ENCODE measurements around the gene EDAR. TPM values are rescaled to one million over a fixed set of nuclear protein-coding genes. Genes with fewer than 3 reads are reported as not detected.

EDAR gene
- polyA plus RNA-seq, 1 experiment = not detected

DNA sequence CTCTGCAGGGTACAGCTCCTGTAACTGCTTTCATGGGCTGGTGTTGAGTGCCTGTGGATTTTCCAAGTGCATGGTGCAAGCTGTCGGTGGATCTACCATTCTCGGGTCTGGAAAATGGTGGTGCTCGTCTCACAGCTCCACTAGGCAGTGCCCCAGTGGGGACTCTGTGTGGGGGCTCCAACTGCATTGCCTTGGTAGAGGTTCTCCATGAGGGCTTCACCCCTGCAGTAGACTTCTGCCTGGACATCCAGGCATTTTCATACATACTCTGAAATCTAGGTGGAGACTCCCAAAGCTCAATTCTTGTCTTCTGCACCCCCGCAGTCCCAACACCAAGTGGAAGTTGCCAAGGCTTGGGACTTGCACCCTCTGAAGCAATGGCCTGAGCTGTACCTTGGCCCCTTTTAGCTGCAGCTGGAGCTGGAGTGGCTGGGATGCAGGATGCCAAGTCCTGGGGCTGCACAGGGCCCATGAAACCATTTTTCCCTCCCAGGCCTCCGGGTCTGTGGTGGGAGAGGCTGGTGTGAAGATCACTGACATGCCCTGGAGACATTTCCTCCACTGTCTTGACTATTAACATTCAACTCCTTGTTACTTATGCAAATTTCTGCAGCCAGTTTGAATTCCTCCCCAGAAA is 41.6 kb downstream of the EDAR start:
- ChIA-PET POLR2A (no interaction called here), CTCF (no interaction called here)
- TF ChIP-seq CTCF (IDR thresholded peaks at IDR 0.05; ENCODE audit: insufficient read depth, low read depth, low read length) = no peak
- H3K36me3 ChIP-seq (ENCODE audit: control insufficient read depth, insufficient read depth, low read length) = no peaks in the 10 kb centered on the region
- H3K27me3 ChIP-seq (ENCODE audit: control insufficient read depth, insufficient read depth, low read length) = peaks cover 8% of the 10 kb centered on the region
- H3K4me3 ChIP-seq (ENCODE audit: low read depth, low read length) = no peak overlapping the region
- no peak for DNase-seq (ENCODE audit: low read depth)

- ChIA-PET POLR2A (no interaction called here), CTCF (interaction anchor here (1.7 kb wide), 1 partner anchor 18 kb away, joined by 6 read pairs; no protein-coding TSS in a partner anchor)
- Histone ChIP-seq H3K36me3 (ENCODE audit: control insufficient read depth, insufficient read depth, low read length) (no peaks in the 10 kb centered on the region), H3K27me3 (ENCODE audit: control insufficient read depth, insufficient read depth, low read length) (peaks cover 8% of the 10 kb centered on the region), H3K4me3 (ENCODE audit: low read depth, low read length) (no peak overlapping the region)
- no peak for TF ChIP-seq CTCF (IDR thresholded peaks at IDR 0.05; ENCODE audit: insufficient read depth, low read depth, low read length)
- DNase-seq (ENCODE audit: low read depth) = no peak
Measured at GRCh38 chr2:108946442-108946841, 42.6 kb downstream of the EDAR start.

DNA sequence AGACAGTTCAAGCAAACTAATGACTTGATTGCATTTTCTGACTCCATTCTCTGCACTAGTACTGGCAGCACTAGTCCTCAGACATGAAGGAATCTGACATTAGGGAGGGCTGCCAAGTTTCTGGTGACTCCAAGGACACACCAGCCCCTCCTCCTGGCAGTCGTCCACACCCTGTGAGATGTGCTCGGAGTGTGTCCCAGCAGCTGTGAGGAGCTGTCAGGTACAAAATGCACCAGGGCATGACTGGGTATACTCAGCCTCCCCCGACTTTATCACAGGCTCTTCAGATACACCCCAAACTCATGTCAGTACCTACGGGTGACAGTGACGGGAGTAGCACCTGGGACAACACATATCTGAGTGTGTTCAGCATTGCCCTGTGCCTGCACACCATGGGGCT is 43.1 kb downstream of the EDAR start:
- CTCF ChIA-PET = interaction anchor here (1.7 kb wide), 1 partner anchor 17 kb away, joined by 6 read pairs; no protein-coding TSS in a partner anchor
- no peaks in the 10 kb centered on the region for H3K36me3 ChIP-seq (ENCODE audit: control insufficient read depth, insufficient read depth, low read length)
- H3K27me3 ChIP-seq (ENCODE audit: control insufficient read depth, insufficient read depth, low read length) = peaks cover 8% of the 10 kb centered on the region
- POLR2A ChIA-PET = no interaction called here
- TF ChIP-seq CTCF (IDR thresholded peaks at IDR 0.05; ENCODE audit: insufficient read depth, low read depth, low read length) = no peak
- H3K4me3 ChIP-seq (ENCODE audit: low read depth, low read length) = no peak overlapping the region
- no peak for DNase-seq (ENCODE audit: low read depth)

- TF ChIP-seq CTCF (IDR thresholded peaks at IDR 0.05; ENCODE audit: insufficient read depth, low read depth, low read length) = no peak
- Histone ChIP-seq H3K4me3 (ENCODE audit: low read depth, low read length) (no peak overlapping the region), H3K27me3 (ENCODE audit: control insufficient read depth, insufficient read depth, low read length) (peaks cover 5% of the 10 kb centered on the region), H3K36me3 (ENCODE audit: control insufficient read depth, insufficient read depth, low read length) (no peaks in the 10 kb centered on the region)
- ChIA-PET CTCF (interaction anchor here (0.6 to 1.7 kb wide), 3 partner anchors 16 to 28 kb away, joined by 4 to 6 read pairs (median 5); no protein-coding TSS in a partner anchor), POLR2A (no interaction called here)
- no peak for DNase-seq (ENCODE audit: low read depth)
Measured at GRCh38 chr2:108944601-108945331, 44.3 kb downstream of the EDAR start.

DNA sequence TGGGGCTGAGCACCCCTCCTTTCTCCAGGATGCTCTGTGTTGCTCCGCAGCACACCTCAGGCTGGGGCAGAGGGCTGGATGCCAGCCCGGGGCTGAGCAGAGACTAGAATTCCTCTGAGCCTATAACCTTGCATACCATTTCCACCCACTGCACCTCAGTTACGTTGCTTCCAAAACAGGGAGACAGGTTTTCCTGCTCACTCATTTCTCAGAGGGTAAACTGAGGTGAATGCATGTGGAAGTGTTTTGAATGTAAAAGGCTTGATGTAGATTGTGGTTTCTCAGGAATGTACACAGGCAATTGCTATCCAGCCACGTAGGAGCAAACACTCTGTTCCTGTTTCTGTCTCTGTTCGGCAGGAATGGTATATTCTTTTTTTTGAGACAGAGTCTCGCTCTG is 45.3 kb downstream of the EDAR start:
- ChIA-PET CTCF (no interaction called here), POLR2A (no interaction called here)
- Histone ChIP-seq H3K4me3 (ENCODE audit: low read depth, low read length) (no peak overlapping the region), H3K27me3 (ENCODE audit: control insufficient read depth, insufficient read depth, low read length) (peaks cover 5% of the 10 kb centered on the region), H3K36me3 (ENCODE audit: control insufficient read depth, insufficient read depth, low read length) (no peaks in the 10 kb centered on the region)
- no peak for DNase-seq (ENCODE audit: low read depth)
- no peak for TF ChIP-seq CTCF (IDR thresholded peaks at IDR 0.05; ENCODE audit: insufficient read depth, low read depth, low read length)

Data from BJ (cell line).